Activated B cell treated with CpG ODN at 0.5 μM for 24 hours (primary cell): ENCODE measurements around the gene ITPRID2. TPM values are rescaled to one million over a fixed set of nuclear protein-coding genes. Genes with fewer than 3 reads are reported as not detected.

Experiments
- ATAC-seq: fragments of 200-7000 bp; cut with Tn5 transposase; one replicate; pipeline ENCODE4 v1.10.0; 2021; ENCODE audit warnings: low read depth, mild to moderate bottlenecking, moderate library complexity
- CTCF ChIA-PET: fragments of 350-600 bp; sonication (Branson Sonifier 250); formaldehyde crosslinking; loops from one replicate; lab custom pipeline; 2021; ENCODE audit warnings: antibody characterized with exemption; lab: Charles Lee
- POLR2A ChIA-PET: fragments of 350-600 bp; sonication (Branson Sonifier 250); formaldehyde crosslinking; loops from one replicate; lab custom pipeline; 2021; ENCODE audit warnings: antibody characterized with exemption; lab: Charles Lee
- DNase-seq: peaks from one replicate; pipeline ENCODE4 v3.0.0; 2022
- H3K27ac Mint-ChIP-seq: one replicate; pipeline ENCODE4 v1.8.0; 2020; ENCODE audit warnings: mixed read lengths
- H3K27me3 Mint-ChIP-seq: one replicate; pipeline ENCODE4 v1.8.0; 2021; ENCODE audit warnings: mixed read lengths
- H3K36me3 Mint-ChIP-seq: one replicate; pipeline ENCODE4 v1.8.0; 2021; ENCODE audit warnings: low read depth, mixed read lengths
- H3K4me1 Mint-ChIP-seq: one replicate; pipeline ENCODE4 v1.8.0; 2021; ENCODE audit warnings: mixed read lengths
- H3K4me3 Mint-ChIP-seq: one replicate; pipeline ENCODE4 v1.8.0; 2020; ENCODE audit warnings: mild to moderate bottlenecking, mixed read lengths
- H3K9me3 Mint-ChIP-seq: one replicate; pipeline ENCODE4 v1.8.0; 2020; ENCODE audit warnings: mixed read lengths
- CTCF ChIP-seq: fragments of 200-600 bp; IDR thresholded peaks from one replicate; pipeline ENCODE4 v1.8.0; 2022; ENCODE audit warnings: antibody characterized with exemption, mild to moderate bottlenecking
- intact Hi-C: fragments of 100-400 bp; cut with micrococcal nuclease; formaldehyde crosslinking; loops from one replicate; pipeline ENCODE4 v1.15.1; 2024
- total RNA-seq: library from RNA; stranded (reverse); gene quantifications from 2 replicates; pipeline ENCODE4 v1.2.3, GENCODE V29; 2022

Gene ITPRID2
- total RNA-seq, 1 donor from 2014 or later: 33.9 TPM

DNA sequence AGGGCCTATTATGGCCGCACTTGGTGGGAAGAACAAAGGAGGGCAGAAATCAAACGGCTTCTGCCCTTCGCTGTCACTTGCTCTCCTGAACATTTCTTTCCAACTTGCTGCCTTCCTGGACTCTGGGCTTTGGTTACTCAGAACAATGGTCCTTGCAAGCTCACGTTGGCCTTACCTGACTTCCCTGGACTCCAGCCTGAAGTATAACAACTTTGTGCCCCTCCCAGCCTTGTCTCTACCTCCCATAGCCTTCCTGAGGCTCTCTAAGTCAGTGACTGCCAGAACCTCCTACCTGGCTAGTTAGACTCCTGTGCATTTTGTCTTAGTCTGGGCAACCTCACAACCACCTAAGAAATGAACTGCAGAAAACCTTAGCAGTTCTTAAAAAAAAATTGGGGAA is 30.2 kb upstream of the ITPRID2 start:
- peaks cover 9% of the 10 kb centered on the region for H3K27me3 Mint-ChIP-seq
- ChIA-PET CTCF (no interaction called here), POLR2A (no interaction called here)
- no peaks in the 10 kb centered on the region for H3K9me3 Mint-ChIP-seq
- no peaks in the 10 kb centered on the region for H3K4me1 Mint-ChIP-seq
- no peaks in the 10 kb centered on the region for H3K36me3 Mint-ChIP-seq
- DNase-seq (no peak), ATAC-seq (no peak)
- intact Hi-C loops: no loop called here
- no peak overlapping the region for H3K27ac Mint-ChIP-seq
- no peak overlapping the region for H3K4me3 Mint-ChIP-seq
- TF ChIP-seq CTCF: no peak

- H3K4me3 Mint-ChIP-seq: no peak overlapping the region
- intact Hi-C loops: no loop called here
- ChIA-PET CTCF (no interaction called here), POLR2A (no interaction called here)
- H3K27ac Mint-ChIP-seq: no peak overlapping the region
- H3K9me3 Mint-ChIP-seq: no peaks in the 10 kb centered on the region
- H3K4me1 Mint-ChIP-seq: no peaks in the 10 kb centered on the region
- TF ChIP-seq CTCF: no peak
- DNase-seq (no peak), ATAC-seq (no peak)
- H3K36me3 Mint-ChIP-seq: no peaks in the 10 kb centered on the region
- H3K27me3 Mint-ChIP-seq: peaks cover 9% of the 10 kb centered on the region
These were observed 28.8 kb upstream of the ITPRID2 start for GRCh38 chr2:181862583-181863281.

DNA sequence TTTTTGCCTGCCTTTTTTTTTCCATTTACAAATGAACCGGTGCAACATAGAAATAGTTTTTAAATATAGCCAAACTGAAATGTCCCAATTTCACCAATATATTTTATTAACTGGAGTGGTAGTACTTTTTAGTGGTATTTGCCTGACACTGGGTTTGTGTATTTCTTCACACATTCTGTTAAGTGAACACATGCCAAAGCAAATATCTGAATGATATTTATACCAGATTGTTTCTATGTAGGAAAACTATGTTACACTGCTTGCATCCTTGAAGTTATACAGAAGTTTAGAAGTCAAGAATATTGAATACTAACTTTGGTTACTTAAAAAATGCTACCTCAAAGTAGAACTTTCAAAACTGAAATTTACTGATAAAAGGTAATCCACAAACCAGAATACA is 19.4 kb upstream of the ITPRID2 start:
- Mint-ChIP-seq H3K4me1 (no peaks in the 10 kb centered on the region), H3K4me3 (no peak overlapping the region), H3K27ac (no peak overlapping the region), H3K36me3 (no peaks in the 10 kb centered on the region), H3K27me3 (no peaks in the 10 kb centered on the region), H3K9me3 (no peaks in the 10 kb centered on the region)
- TF ChIP-seq CTCF: no peak
- ChIA-PET CTCF (no interaction called here), POLR2A (no interaction called here)
- intact Hi-C loops: no loop called here
- ATAC-seq (no peak), DNase-seq (no peak)

DNA sequence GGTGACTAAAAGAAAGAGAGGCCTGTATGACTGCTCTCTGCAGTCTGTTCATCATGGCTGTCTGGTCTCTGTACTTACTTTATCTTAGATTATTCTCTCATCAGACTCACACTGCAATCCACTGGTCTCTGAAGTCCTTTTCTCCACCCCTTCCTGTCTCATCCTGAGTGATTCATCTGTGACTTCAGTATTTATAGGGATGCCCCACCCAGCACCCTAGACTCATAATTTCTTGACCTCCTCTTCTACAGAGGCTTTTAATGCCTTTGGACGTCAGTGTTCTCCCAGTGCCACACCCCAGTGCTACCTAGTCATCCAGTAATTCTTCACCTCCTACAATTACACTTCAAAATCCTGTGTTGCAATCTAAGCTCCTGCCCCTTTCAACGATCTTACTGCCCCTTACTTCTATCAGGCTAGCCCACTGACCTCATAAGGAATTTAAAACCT is 14.9 kb upstream of the ITPRID2 start:
- POLR2A ChIA-PET: no interaction called here
- Mint-ChIP-seq H3K36me3 (no peaks in the 10 kb centered on the region), H3K4me1 (no peaks in the 10 kb centered on the region), H3K27ac (no peak overlapping the region), H3K9me3 (no peaks in the 10 kb centered on the region), H3K4me3 (no peak overlapping the region), H3K27me3 (peaks cover under 1% of the 10 kb centered on the region)
- no peak for DNase-seq
- no peak for TF ChIP-seq CTCF
- CTCF ChIA-PET: no interaction called here
- intact Hi-C loops: no loop called here
- ATAC-seq: no peak

DNA sequence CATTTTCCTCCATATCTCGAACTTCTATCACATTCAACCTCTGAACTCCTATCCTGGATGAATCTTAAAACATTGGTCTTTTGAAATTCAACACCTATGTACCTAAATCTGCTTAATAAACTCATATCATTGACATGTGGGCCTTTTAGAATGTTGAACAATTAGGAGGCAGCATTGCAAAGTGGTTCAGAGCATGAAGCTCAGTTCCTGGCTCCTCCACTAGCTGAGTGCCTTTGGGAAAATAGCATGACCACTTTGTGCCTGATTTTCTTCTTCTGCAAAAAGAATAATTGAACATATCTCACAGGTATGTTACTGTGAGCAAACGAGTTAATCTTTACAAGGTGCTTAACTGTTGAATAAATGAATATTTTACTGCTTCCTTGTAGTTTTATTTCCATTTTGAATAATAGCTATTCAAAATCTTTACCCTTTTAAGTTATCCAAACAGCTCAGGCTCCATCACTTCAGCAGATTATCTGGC is 14.3 kb upstream of the ITPRID2 start:
- H3K9me3 Mint-ChIP-seq: no peaks in the 10 kb centered on the region
- POLR2A ChIA-PET: no interaction called here
- no peak overlapping the region for H3K4me3 Mint-ChIP-seq
- H3K27me3 Mint-ChIP-seq: peaks cover 6% of the 10 kb centered on the region
- no peak for DNase-seq
- intact Hi-C loops: no loop called here
- H3K4me1 Mint-ChIP-seq: no peaks in the 10 kb centered on the region
- H3K27ac Mint-ChIP-seq: no peak overlapping the region
- no peaks in the 10 kb centered on the region for H3K36me3 Mint-ChIP-seq
- TF ChIP-seq CTCF: no peak
- ATAC-seq: no peak
- CTCF ChIA-PET: no interaction called here
